Measurements from ENCODE around the gene BRD3OS. TPM values are rescaled to one million over a fixed set of nuclear protein-coding genes. Genes with fewer than 3 reads are reported as not detected.
"Not testable (repeated sequence)": the region's sequence is repeated elsewhere in the genome, so short reads cannot be mapped to it uniquely, and the experiment has no call there.

The BRD3OS gene
- polyA plus RNA-seq, 3 donors, result 22.4 to 22.8 (median 22.6) TPM

- DNase-seq (ENCODE audit: low read depth in 3 of 3, low spot score in 2 of 3), result no peak
Observed at GRCh38 chr9:134061019-134061687, 35.9 kb downstream of the BRD3OS start.

GRCh38 chr9:134061688-134062371 lies 36.5 kb downstream of the BRD3OS start:
- DNase-seq (ENCODE audit: low read depth in 3 of 3, low spot score in 2 of 3), result no peak

- DNase-seq (ENCODE audit: low read depth in 3 of 3, low spot score in 2 of 3), result no peak
Observed at GRCh38 chr9:134062461-134063087, 37.3 kb downstream of the BRD3OS start.

- no peak for DNase-seq (ENCODE audit: low read depth in 3 of 3, low spot score in 2 of 3)
Observed at GRCh38 chr9:134063088-134063570, 37.8 kb downstream of the BRD3OS start.

GRCh38 chr9:134063571-134064450 lies 38.5 kb downstream of the BRD3OS start:
- DNase-seq (ENCODE audit: low read depth in 3 of 3, low spot score in 2 of 3), result no peak

GRCh38 chr9:134064711-134065110 lies 39.4 kb downstream of the BRD3OS start:
- no peak for DNase-seq (ENCODE audit: low read depth in 3 of 3, low spot score in 2 of 3)

GRCh38 chr9:134065612-134066419 lies 40.5 kb downstream of the BRD3OS start:
- DNase-seq (ENCODE audit: low read depth in 3 of 3, low spot score in 2 of 3), result no peak

- no peak for DNase-seq (ENCODE audit: low read depth in 3 of 3, low spot score in 2 of 3)
Observed at GRCh38 chr9:134066526-134066912, 41.2 kb downstream of the BRD3OS start.

GRCh38 chr9:134066913-134067851 lies 41.9 kb downstream of the BRD3OS start:
- no peak for DNase-seq (ENCODE audit: low read depth in 3 of 3, low spot score in 2 of 3)

- DNase-seq (ENCODE audit: low read depth in 3 of 3, low spot score in 2 of 3), result peak in 2 of 3 donors; percentile 84 to 87
Observed at GRCh38 chr9:134067904-134068743, 42.8 kb downstream of the BRD3OS start, which contains the start of gene BRD3. Gene BRD3, minus strand, starts transcription at chr9:134068026. Its CDS starts 14,549 bp downstream, at chr9:134053477.

- no peak for DNase-seq (ENCODE audit: low read depth in 3 of 3, low spot score in 2 of 3)
Observed at GRCh38 chr9:134068744-134069479, 43.6 kb downstream of the BRD3OS start.

GRCh38 chr9:134069480-134070399 lies 44.5 kb downstream of the BRD3OS start:
- DNase-seq (ENCODE audit: low read depth in 3 of 3, low spot score in 2 of 3), result no peak

- no peak for DNase-seq (ENCODE audit: low read depth in 3 of 3, low spot score in 2 of 3)
Observed at GRCh38 chr9:134071149-134071548, 45.9 kb downstream of the BRD3OS start.

- DNase-seq (ENCODE audit: low read depth in 3 of 3, low spot score in 2 of 3), result not testable (repeated sequence)
Observed at GRCh38 chr9:134072683-134073082, 47.4 kb downstream of the BRD3OS start.

- no peak for DNase-seq (ENCODE audit: low read depth in 3 of 3, low spot score in 2 of 3)
Observed at GRCh38 chr9:134073500-134073899, 48.2 kb downstream of the BRD3OS start.

GRCh38 chr9:134075689-134076088 lies 50.4 kb downstream of the BRD3OS start:
- not testable (repeated sequence) for DNase-seq (ENCODE audit: low read depth in 3 of 3, low spot score in 2 of 3)

All from right renal cortex interstitium (tissue), 3 donors.